HEK293 (cell line): Measurements from ENCODE around the gene TIGD1.

Experiments used
- CTCF ChIA-PET: fragments of 350-600 bp; formaldehyde crosslinking; extraction: SDS; loops from one replicate; lab custom pipeline; 2021; ENCODE audit warnings: antibody characterized with exemption; lab: Yijun Ruan, JAX
- POLR2A ChIA-PET: fragments of 300-600 bp; formaldehyde crosslinking; extraction: SDS; loops from one replicate; lab custom pipeline; 2020; ENCODE audit warnings: antibody characterized with exemption, inconsistent platforms; lab: Yijun Ruan, JAX
- H3K27ac ChIP-seq: fragments of 200-500 bp; sonication (Bioruptor generic); 2 replicates; pipeline ENCODE4 v1.5.1; 2014; ENCODE audit warnings: low read depth, low read length, control low read depth, inconsistent platforms; ENCODE audit errors: extremely low read depth
- H3K36me3 ChIP-seq, 2 experiments: fragments of 200-500 bp in 1 of 2; sonication (Bioruptor generic) in 1 of 2; 1 replicate in 1 of 2; 2 replicates in 1 of 2; pipeline ENCODE4 v1.5.1; 2014 to 2017; ENCODE audit warnings: inconsistent platforms in 2 of 2, low read length in 2 of 2; ENCODE audit not compliant: control insufficient read depth in 2 of 2, insufficient read depth in 1 of 2
- H3K4me1 ChIP-seq: fragments of 200-500 bp; sonication (Bioruptor generic); 2 replicates; pipeline ENCODE4 v1.5.1; 2014; ENCODE audit warnings: mild to moderate bottlenecking, low read length, inconsistent platforms; ENCODE audit not compliant: control insufficient read depth, insufficient read depth
- H3K4me3 ChIP-seq: 2 replicates; pipeline ENCODE4 v1.5.1; 2011; ENCODE audit warnings: low read depth, mild to moderate bottlenecking, control low read depth, low read length, moderate library complexity
- H3K9me3 ChIP-seq: fragments of 200-500 bp; sonication (Bioruptor generic); 2 replicates; pipeline ENCODE4 v1.5.1; 2014; ENCODE audit warnings: low read depth, low read length, inconsistent platforms; ENCODE audit not compliant: control insufficient read depth, insufficient read depth
- KLF1 ChIP-seq: fragments of 450-650 bp; formaldehyde crosslinking; IDR thresholded peaks from 2 replicates; pipeline ENCODE4 v1.5.1; 2016; ENCODE audit warnings: missing biosample characterization, missing genetic modification characterization
- KLF16 ChIP-seq: fragments of 450-650 bp; formaldehyde crosslinking; IDR thresholded peaks from 2 replicates; pipeline ENCODE4 v1.5.1; 2017; ENCODE audit warnings: missing biosample characterization, missing genetic modification characterization
- RBAK ChIP-seq: fragments of 450-650 bp; formaldehyde crosslinking; IDR thresholded peaks from 2 replicates; pipeline ENCODE4 v1.5.1; 2016; ENCODE audit warnings: missing biosample characterization, missing genetic modification characterization
- TCF7L2 ChIP-seq: IDR thresholded peaks from 2 replicates; pipeline ENCODE4 v1.6.1; 2011; ENCODE audit warnings: low read depth, mild to moderate bottlenecking, inconsistent platforms, low read length, moderate library complexity, borderline replicate concordance
- TRIM28 ChIP-seq: IDR thresholded peaks from 2 replicates; pipeline ENCODE4 v1.6.1; 2011; ENCODE audit warnings: low read length, control low read depth, borderline replicate concordance
- ZNF10 ChIP-seq: fragments of 450-650 bp; formaldehyde crosslinking; IDR thresholded peaks from 2 replicates; pipeline ENCODE4 v1.5.1; 2017; ENCODE audit warnings: missing biosample characterization, missing genetic modification characterization
- ZNF184 ChIP-seq: fragments of 450-650 bp; IDR thresholded peaks from 2 replicates; pipeline ENCODE4 v1.5.1; 2018; ENCODE audit warnings: missing biosample characterization, mild to moderate bottlenecking, missing genetic modification characterization
- ZNF223 ChIP-seq: fragments of 450-650 bp; formaldehyde crosslinking; IDR thresholded peaks from 2 replicates; pipeline ENCODE4 v1.5.1; 2016; ENCODE audit warnings: missing biosample characterization, missing genetic modification characterization
- ZNF341 ChIP-seq: fragments of 450-650 bp; formaldehyde crosslinking; IDR thresholded peaks from 2 replicates; pipeline ENCODE4; 2016; ENCODE audit warnings: low read depth, missing biosample characterization, missing genetic modification characterization
- ZNF501 ChIP-seq: fragments of 450-650 bp; formaldehyde crosslinking; IDR thresholded peaks from 2 replicates; pipeline ENCODE4 v1.5.1; 2016; ENCODE audit warnings: missing biosample characterization, missing genetic modification characterization
- ZNF585B ChIP-seq: fragments of 450-650 bp; formaldehyde crosslinking; IDR thresholded peaks from 2 replicates; pipeline ENCODE4 v1.5.1; 2016; ENCODE audit warnings: missing biosample characterization, missing genetic modification characterization
- ZSCAN30 ChIP-seq: fragments of 450-650 bp; IDR thresholded peaks from 2 replicates; pipeline ENCODE4 v1.5.1; 2018; ENCODE audit warnings: missing biosample characterization, mild to moderate bottlenecking, missing genetic modification characterization, moderate library complexity
- TF ChIP-seq, protein P1 (sequence below): fragments of 450-650 bp; formaldehyde crosslinking; IDR thresholded peaks from 2 replicates; pipeline ENCODE4 v1.5.1; 2016; ENCODE audit warnings: missing biosample characterization, missing genetic modification characterization
- TF ChIP-seq, protein P2 (sequence below): fragments of 450-650 bp; formaldehyde crosslinking; IDR thresholded peaks from 2 replicates; pipeline ENCODE4; 2016; ENCODE audit warnings: missing biosample characterization, missing genetic modification characterization
- TF ChIP-seq, protein P3 (sequence below): fragments of 450-650 bp; formaldehyde crosslinking; IDR thresholded peaks from 2 replicates; pipeline ENCODE4 v1.5.1; 2017; ENCODE audit warnings: missing biosample characterization, missing genetic modification characterization
- TF ChIP-seq, protein P4 (sequence below): fragments of 450-650 bp; formaldehyde crosslinking; IDR thresholded peaks from 2 replicates; pipeline ENCODE4 v1.5.1; 2016; ENCODE audit warnings: missing biosample characterization, missing genetic modification characterization
- TF ChIP-seq, protein P5 (sequence below): fragments of 450-650 bp; IDR thresholded peaks from 2 replicates; pipeline ENCODE4 v1.5.1; 2018; ENCODE audit warnings: missing biosample characterization, mild to moderate bottlenecking, missing genetic modification characterization

Gene TIGD1

DNA sequence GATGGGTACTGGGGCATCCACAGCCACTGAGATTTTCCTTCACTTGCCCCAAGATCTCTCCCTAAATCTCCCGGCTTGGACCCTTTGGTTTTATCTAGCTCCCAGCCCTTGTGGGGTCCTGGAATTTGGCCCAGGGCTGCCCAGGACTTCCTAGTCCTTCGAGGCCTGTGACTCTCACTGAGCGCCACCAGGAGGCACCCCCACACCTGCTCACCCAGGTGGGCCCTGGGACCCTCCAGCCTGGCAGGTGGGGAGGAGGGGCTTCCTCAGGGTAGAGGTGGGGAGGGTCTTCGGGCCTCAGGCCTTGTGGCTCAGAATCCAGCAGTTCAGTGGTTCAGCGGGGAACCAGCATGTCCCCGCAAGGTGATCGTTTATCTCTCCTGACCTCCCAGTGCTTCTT, 42.1 kb downstream of the TIGD1 start (continued):
- TF ChIP-seq ZNF223 (tag by site-specific recombination) = no peak
- TF ChIP-seq ZSCAN30 (tag by site-specific recombination) = no peak
- TF ChIP-seq, protein P1, sequence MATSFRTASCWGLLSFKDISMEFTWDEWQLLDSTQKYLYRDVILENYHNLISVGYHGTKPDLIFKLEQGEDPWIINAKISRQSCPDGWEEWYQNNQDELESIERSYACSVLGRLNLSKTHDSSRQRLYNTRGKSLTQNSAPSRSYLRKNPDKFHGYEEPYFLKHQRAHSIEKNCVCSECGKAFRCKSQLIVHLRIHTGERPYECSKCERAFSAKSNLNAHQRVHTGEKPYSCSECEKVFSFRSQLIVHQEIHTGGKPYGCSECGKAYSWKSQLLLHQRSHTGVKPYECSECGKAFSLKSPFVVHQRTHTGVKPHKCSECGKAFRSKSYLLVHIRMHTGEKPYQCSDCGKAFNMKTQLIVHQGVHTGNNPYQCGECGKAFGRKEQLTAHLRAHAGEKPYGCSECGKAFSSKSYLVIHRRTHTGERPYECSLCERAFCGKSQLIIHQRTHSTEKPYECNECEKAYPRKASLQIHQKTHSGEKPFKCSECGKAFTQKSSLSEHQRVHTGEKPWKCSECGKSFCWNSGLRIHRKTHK (tag by site-specific recombination) = no peak
- no peak for TF ChIP-seq KLF1 (tag by site-specific recombination)
- no peak for TF ChIP-seq ZNF341 (tag by site-specific recombination)

DNA sequence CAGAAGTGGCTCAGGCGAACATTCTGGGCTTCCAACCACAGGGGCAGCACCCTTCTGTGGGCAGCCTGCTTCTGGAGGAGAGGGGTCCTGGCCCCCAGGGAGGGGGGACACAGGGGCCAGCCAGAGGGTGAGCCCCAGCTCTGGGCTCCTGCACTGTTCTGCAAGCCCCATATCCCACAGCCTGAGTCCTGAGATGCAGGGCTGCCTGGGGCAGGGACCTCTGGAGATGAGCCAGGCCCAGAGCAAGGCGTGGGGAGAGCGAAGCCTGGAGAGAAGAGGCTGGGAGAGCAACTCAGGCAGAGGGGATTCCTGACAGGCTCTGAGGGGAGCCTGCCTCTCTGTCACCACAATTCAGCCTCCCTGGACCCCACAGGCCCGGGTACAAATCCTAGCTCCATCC, 43.6 kb downstream of the TIGD1 start:
- Histone ChIP-seq H3K9me3 (no peaks in the 10 kb centered on the region), H3K27ac (no peak overlapping the region), H3K36me3 (no peaks in the 10 kb centered on the region), H3K4me3 (no peak overlapping the region), H3K4me1 (no peaks in the 10 kb centered on the region)
- POLR2A ChIA-PET = no interaction called here
- CTCF ChIA-PET = interaction anchor here (0.5 kb wide), 1 partner anchor 605 kb away, joined by 3 read pairs; no protein-coding TSS in a partner anchor
- no peak for TF ChIP-seq ZNF501 (tag by site-specific recombination)
- no peak for TF ChIP-seq KLF16 (tag by site-specific recombination)
- no peak for TF ChIP-seq TRIM28
- TF ChIP-seq, protein P2, sequence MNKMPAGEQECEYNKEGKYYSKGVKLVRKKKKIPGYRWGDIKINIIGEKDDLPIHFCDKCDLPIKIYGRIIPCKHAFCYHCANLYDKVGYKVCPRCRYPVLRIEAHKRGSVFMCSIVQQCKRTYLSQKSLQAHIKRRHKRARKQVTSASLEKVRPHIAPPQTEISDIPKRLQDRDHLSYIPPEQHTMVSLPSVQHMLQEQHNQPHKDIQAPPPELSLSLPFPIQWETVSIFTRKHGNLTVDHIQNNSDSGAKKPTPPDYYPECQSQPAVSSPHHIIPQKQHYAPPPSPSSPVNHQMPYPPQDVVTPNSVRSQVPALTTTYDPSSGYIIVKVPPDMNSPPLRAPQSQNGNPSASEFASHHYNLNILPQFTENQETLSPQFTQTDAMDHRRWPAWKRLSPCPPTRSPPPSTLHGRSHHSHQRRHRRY (tag by site-specific recombination) = no peak
- TF ChIP-seq, protein P3, sequence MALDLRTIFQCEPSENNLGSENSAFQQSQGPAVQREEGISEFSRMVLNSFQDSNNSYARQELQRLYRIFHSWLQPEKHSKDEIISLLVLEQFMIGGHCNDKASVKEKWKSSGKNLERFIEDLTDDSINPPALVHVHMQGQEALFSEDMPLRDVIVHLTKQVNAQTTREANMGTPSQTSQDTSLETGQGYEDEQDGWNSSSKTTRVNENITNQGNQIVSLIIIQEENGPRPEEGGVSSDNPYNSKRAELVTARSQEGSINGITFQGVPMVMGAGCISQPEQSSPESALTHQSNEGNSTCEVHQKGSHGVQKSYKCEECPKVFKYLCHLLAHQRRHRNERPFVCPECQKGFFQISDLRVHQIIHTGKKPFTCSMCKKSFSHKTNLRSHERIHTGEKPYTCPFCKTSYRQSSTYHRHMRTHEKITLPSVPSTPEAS (tag by site-specific recombination) = no peak
- TF ChIP-seq, protein P4, sequence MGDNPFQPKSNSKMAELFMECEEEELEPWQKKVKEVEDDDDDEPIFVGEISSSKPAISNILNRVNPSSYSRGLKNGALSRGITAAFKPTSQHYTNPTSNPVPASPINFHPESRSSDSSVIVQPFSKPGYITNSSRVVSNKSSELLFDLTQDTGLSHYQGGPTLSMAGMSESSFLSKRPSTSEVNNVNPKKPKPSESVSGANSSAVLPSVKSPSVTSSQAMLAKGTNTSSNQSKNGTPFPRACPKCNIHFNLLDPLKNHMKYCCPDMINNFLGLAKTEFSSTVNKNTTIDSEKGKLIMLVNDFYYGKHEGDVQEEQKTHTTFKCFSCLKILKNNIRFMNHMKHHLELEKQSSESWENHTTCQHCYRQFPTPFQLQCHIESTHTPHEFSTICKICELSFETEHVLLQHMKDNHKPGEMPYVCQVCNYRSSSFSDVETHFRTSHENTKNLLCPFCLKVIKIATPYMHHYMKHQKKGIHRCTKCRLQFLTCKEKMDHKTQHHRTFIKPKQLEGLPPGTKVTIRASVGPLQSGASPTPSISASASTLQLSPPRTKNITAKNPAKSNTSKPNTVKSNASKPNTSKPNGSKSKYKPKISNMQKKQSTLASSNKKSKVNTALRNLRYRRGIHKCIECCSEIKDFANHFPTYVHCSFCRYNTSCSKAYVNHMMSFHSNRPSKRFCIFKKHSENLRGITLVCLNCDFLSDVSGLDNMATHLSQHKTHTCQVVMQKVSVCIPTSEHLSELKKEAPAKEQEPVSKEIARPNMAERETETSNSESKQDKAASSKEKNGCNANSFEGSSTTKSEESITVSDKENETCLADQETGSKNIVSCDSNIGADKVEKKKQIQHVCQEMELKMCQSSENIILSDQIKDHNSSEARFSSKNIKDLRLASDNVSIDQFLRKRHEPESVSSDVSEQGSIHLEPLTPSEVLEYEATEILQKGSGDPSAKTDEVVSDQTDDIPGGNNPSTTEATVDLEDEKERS (tag by site-specific recombination) = no peak
- no peak for TF ChIP-seq ZNF184 (tag by site-specific recombination)
- no peak for TF ChIP-seq RBAK
- TF ChIP-seq, protein P5, sequence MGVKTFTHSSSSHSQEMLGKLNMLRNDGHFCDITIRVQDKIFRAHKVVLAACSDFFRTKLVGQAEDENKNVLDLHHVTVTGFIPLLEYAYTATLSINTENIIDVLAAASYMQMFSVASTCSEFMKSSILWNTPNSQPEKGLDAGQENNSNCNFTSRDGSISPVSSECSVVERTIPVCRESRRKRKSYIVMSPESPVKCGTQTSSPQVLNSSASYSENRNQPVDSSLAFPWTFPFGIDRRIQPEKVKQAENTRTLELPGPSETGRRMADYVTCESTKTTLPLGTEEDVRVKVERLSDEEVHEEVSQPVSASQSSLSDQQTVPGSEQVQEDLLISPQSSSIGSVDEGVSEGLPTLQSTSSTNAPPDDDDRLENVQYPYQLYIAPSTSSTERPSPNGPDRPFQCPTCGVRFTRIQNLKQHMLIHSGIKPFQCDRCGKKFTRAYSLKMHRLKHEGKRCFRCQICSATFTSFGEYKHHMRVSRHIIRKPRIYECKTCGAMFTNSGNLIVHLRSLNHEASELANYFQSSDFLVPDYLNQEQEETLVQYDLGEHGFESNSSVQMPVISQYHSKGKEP (tag by site-specific recombination) = no peak
- TF ChIP-seq ZNF10 (tag by site-specific recombination) = no peak
- TF ChIP-seq ZNF585B (tag by site-specific recombination) = no peak
- no peak for TF ChIP-seq TCF7L2
